LNCAP (cell line): Measurements from ENCODE around the gene LIX1.

ENCODE experiments used
- CTCF ChIP-seq: fragments of 450-650 bp; IDR thresholded peaks from 2 replicates; pipeline ENCODE4 v1.5.1; 2017; ENCODE audit warnings: mild to moderate bottlenecking

The LIX1 gene

GRCh38 chr5:97135868-97136267 is 6.5 kb downstream of the LIX1 start:
- no peak for TF ChIP-seq CTCF

GRCh38 chr5:97134634-97135033 is 7.8 kb downstream of the LIX1 start:
- TF ChIP-seq CTCF: no peak

- TF ChIP-seq CTCF: no peak
Observed at GRCh38 chr5:97133101-97133500, 9.3 kb downstream of the LIX1 start.

- TF ChIP-seq CTCF: no peak
Observed at GRCh38 chr5:97131921-97132320, 10.5 kb downstream of the LIX1 start.

GRCh38 chr5:97131139-97131710 is 11.2 kb downstream of the LIX1 start:
- no peak for TF ChIP-seq CTCF

- TF ChIP-seq CTCF: no peak
Observed at GRCh38 chr5:97127727-97128126, 14.7 kb downstream of the LIX1 start.

- TF ChIP-seq CTCF: no peak
Observed at GRCh38 chr5:97125125-97125683, 17.2 kb downstream of the LIX1 start.

GRCh38 chr5:97124335-97124734 is 18.1 kb downstream of the LIX1 start:
- TF ChIP-seq CTCF: no peak
